Testis (tissue), 3 donors: ENCODE measurements around the gene MRPL36. TPM values are rescaled to one million over a fixed set of nuclear protein-coding genes. Genes with fewer than 3 reads are reported as not detected.

Experiments used
- DNase-seq: peaks from one replicate; pipeline ENCODE4 v3.0.0-alpha.2; 2019
- H3K27ac ChIP-seq, 2 donors: fragments of 200-600 bp; sonication (generic); one replicate each; pipeline ENCODE4 v1.5.1; 2019
- H3K27me3 ChIP-seq: fragments of 200-600 bp; sonication (generic); one replicate; pipeline ENCODE4 v1.5.1; 2019
- H3K36me3 ChIP-seq: fragments of 200-600 bp; sonication (generic); one replicate; pipeline ENCODE4 v1.5.1; 2017; ENCODE audit warnings: low read depth; ENCODE audit errors: missing control alignments
- H3K4me1 ChIP-seq: fragments of 200-600 bp; sonication (generic); one replicate; pipeline ENCODE4 v1.5.1; 2019
- H3K4me3 ChIP-seq, 2 donors: fragments of 200-600 bp; sonication (generic); one replicate each; pipeline ENCODE4 v1.5.1; 2017 to 2019
- H3K9me3 ChIP-seq: fragments of 200-600 bp; sonication (generic); one replicate; pipeline ENCODE4 v1.5.1; 2017
- CTCF ChIP-seq, 3 experiments: fragments of 450-650 bp in 2 of 3; fragments of 200-600 bp in 1 of 3; sonication (generic) in 1 of 3; IDR thresholded peaks; one replicate each; pipeline ENCODE4 v1.5.1; 2016 to 2019; ENCODE audit warnings: antibody characterized with exemption in 3 of 3, mild to moderate bottlenecking in 2 of 3, moderate library complexity in 1 of 3
- POLR2A ChIP-seq: fragments of 450-650 bp; IDR thresholded peaks from one replicate; pipeline ENCODE4 v1.6.1; 2017; ENCODE audit warnings: antibody characterized with exemption, mild to moderate bottlenecking, moderate library complexity
- WGBS, 2 donors: methylation state at CpG; one replicate each; pipeline ENCODE4 v1.1.5; 2018; 5-methylcytosine and 5-hydroxymethylcytosine counted together
- intact Hi-C: fragments of 100-400 bp; cut with DNase I; formaldehyde crosslinking; loops from one replicate; pipeline ENCODE4 v1.15.1; 2023; ENCODE audit warnings: low total_unique reads
- polyA plus RNA-seq: library from polyadenylated mRNA; stranded (reverse); fragments of 350-450 nt; fragmentation: Illumina TruSeq; extraction: RNeasy Lipid Tissue Mini Kit (QIAGEN cat#74804); gene quantifications from one replicate; pipeline ENCODE4 v1.2.3, GENCODE V29; 2014; ENCODE audit warnings: low read depth, low replicate concordance; ENCODE audit not compliant: insufficient read depth
- total RNA-seq, 2 donors: library from RNA; depleted of rRNA; stranded (reverse); fragments of >200 nt; gene quantifications; one replicate each; pipeline ENCODE4 v1.2.3, GENCODE V29; 2016

Gene MRPL36
- total and polyA plus RNA-seq, 3 donors from 2014 or later, result 60.8 to 164 (median 101) TPM

- Histone ChIP-seq H3K27me3 (no peaks in the 10 kb centered on the region), H3K9me3 (no peaks in the 10 kb centered on the region), H3K27ac (no peak overlapping the region), H3K36me3 (no peaks in the 10 kb centered on the region), H3K4me1 (no peaks in the 10 kb centered on the region), H3K4me3 (no peak overlapping the region)
- 88 to 90% methylated on average over 9 to 19 of the region's 20 CpGs for WGBS, 2 donors
- no peak for DNase-seq
- intact Hi-C loops, result no loop called here
- TF ChIP-seq CTCF (IDR thresholded peaks at IDR 0.05) (no peak), POLR2A (no peak)
These were observed 40.5 kb upstream of the MRPL36 start for GRCh38 chr5:1840071-1840547.

DNA sequence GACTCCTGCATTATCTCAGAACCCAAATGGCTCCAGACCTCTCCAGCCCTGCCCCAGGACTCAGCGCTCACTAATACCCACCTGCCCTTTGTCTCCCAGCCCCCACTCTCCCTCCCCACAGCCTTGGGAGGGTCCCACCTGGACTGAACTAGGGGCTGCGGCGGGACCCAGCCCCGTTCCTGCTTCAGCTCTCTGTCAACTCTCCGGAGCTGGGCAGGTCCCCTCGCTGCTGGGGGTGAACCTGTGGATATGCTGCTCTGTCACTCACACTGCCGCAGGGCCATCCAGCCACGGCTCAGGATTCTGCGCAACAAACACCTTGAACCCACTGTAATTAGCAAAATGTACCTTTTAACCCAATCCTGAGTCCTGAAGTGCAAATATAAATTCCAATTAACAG, 38.4 kb upstream of the MRPL36 start:
- TF ChIP-seq POLR2A (no peak), CTCF (IDR thresholded peaks at IDR 0.05) (no peak)
- DNase-seq, result no peak
- 75 to 84% methylated on average over 9 of the region's 9 CpGs for WGBS, 2 donors
- no peaks in the 10 kb centered on the region for H3K4me1 ChIP-seq
- H3K27ac ChIP-seq, result no peak overlapping the region
- H3K9me3 ChIP-seq, result no peaks in the 10 kb centered on the region
- intact Hi-C loops, result no loop called here
- no peaks in the 10 kb centered on the region for H3K36me3 ChIP-seq
- H3K27me3 ChIP-seq, result no peaks in the 10 kb centered on the region
- H3K4me3 ChIP-seq, result no peak overlapping the region

GRCh38 chr5:1836891-1837880, 37.5 kb upstream of the MRPL36 start:
- no peak overlapping the region for H3K27ac ChIP-seq
- 78 to 86% methylated on average over 15 to 32 of the region's 32 CpGs for WGBS, 2 donors
- no peaks in the 10 kb centered on the region for H3K27me3 ChIP-seq
- no peaks in the 10 kb centered on the region for H3K9me3 ChIP-seq
- intact Hi-C loops, result no loop called here
- no peaks in the 10 kb centered on the region for H3K36me3 ChIP-seq
- TF ChIP-seq CTCF (IDR thresholded peaks at IDR 0.05), result no peak
- no peak for TF ChIP-seq POLR2A
- H3K4me3 ChIP-seq, result no peak overlapping the region
- DNase-seq, result no peak
- H3K4me1 ChIP-seq, result no peaks in the 10 kb centered on the region

GRCh38 chr5:1836176-1836890, 36.7 kb upstream of the MRPL36 start:
- no peaks in the 10 kb centered on the region for H3K4me1 ChIP-seq
- no peaks in the 10 kb centered on the region for H3K36me3 ChIP-seq
- WGBS, 2 donors, result 72 to 75% methylated on average over 23 of the region's 23 CpGs
- no peaks in the 10 kb centered on the region for H3K27me3 ChIP-seq
- DNase-seq, result no peak
- TF ChIP-seq CTCF (IDR thresholded peaks at IDR 0.05) (no peak), POLR2A (no peak)
- no peak overlapping the region for H3K4me3 ChIP-seq
- H3K9me3 ChIP-seq, result no peaks in the 10 kb centered on the region
- no peak overlapping the region for H3K27ac ChIP-seq
- intact Hi-C loops, result no loop called here
